Astrocyte (in vitro differentiated cells and primary cell): ENCODE results near the gene TIMP2. TPM values are rescaled to one million over a fixed set of nuclear protein-coding genes. Genes with fewer than 3 reads are reported as not detected.

Source experiments
- DNase-seq: peaks from one replicate; pipeline ENCODE4 v3.0.0-alpha.2; 2010; ENCODE audit warnings: low read depth
- FAIRE-seq: peaks from 2 replicates; lab custom pipeline; 2011; peaks lifted over from hg19 to GRCh38; lab: Jason Lieb, UNC
- H2AFZ ChIP-seq: 2 replicates; pipeline ENCODE4 v1.6.0; 2012; ENCODE audit warnings: low read depth, low read length, inconsistent platforms
- H3K27ac ChIP-seq: 2 replicates; pipeline ENCODE4 v1.5.1; 2011; ENCODE audit warnings: low read depth, low read length, inconsistent platforms
- H3K27me3 ChIP-seq: 2 replicates; pipeline ENCODE4 v1.6.0; 2011; ENCODE audit warnings: low read length, inconsistent platforms; ENCODE audit not compliant: insufficient read depth
- H3K36me3 ChIP-seq: 2 replicates; pipeline ENCODE4 v1.5.1; 2011; ENCODE audit warnings: low read length, inconsistent platforms; ENCODE audit not compliant: insufficient read depth
- H3K4me1 ChIP-seq: 2 replicates; pipeline ENCODE4 v1.5.1; 2011; ENCODE audit warnings: low read length, inconsistent platforms; ENCODE audit not compliant: insufficient read depth
- H3K4me2 ChIP-seq: 2 replicates; pipeline ENCODE4 v1.6.0; 2012; ENCODE audit warnings: low read length, inconsistent platforms
- H3K4me3 ChIP-seq: 2 replicates; pipeline ENCODE4 v1.5.1; 2011; ENCODE audit warnings: low read depth, mild to moderate bottlenecking, low read length, inconsistent platforms; ENCODE audit not compliant: insufficient read depth
- H3K79me2 ChIP-seq: 2 replicates; pipeline ENCODE4 v1.6.0; 2012; ENCODE audit warnings: mild to moderate bottlenecking, low read length, inconsistent platforms; ENCODE audit not compliant: insufficient read depth
- H3K9ac ChIP-seq: 2 replicates; pipeline ENCODE4 v1.6.0; 2012; ENCODE audit warnings: mild to moderate bottlenecking, low read length, inconsistent platforms
- H3K9me3 ChIP-seq: 2 replicates; pipeline ENCODE4 v1.5.1; 2012; ENCODE audit warnings: low read depth, mild to moderate bottlenecking, low read length, inconsistent platforms; ENCODE audit not compliant: insufficient read depth
- H4K20me1 ChIP-seq: 2 replicates; pipeline ENCODE4 v1.6.0; 2012; ENCODE audit warnings: low read length, inconsistent platforms; ENCODE audit not compliant: insufficient read depth
- H3K27ac Mint-ChIP-seq: one replicate; pipeline ENCODE4 v1.8.0; 2021; ENCODE audit warnings: mild to moderate bottlenecking, mixed read lengths; ENCODE audit not compliant: unreplicated experiment
- H3K27me3 Mint-ChIP-seq: one replicate; pipeline ENCODE4 v1.8.0; 2021; ENCODE audit warnings: low read depth, mixed read lengths; ENCODE audit not compliant: unreplicated experiment
- H3K36me3 Mint-ChIP-seq: one replicate; pipeline ENCODE4 v1.8.0; 2021; ENCODE audit warnings: low read depth, mixed read lengths; ENCODE audit not compliant: unreplicated experiment
- H3K4me1 Mint-ChIP-seq: one replicate; pipeline ENCODE4 v1.8.0; 2021; ENCODE audit warnings: low read depth, mixed read lengths; ENCODE audit not compliant: unreplicated experiment
- H3K4me3 Mint-ChIP-seq: one replicate; pipeline ENCODE4 v1.8.0; 2021; ENCODE audit warnings: mild to moderate bottlenecking, moderate library complexity, mixed read lengths; ENCODE audit not compliant: unreplicated experiment
- H3K9me3 Mint-ChIP-seq: one replicate; pipeline ENCODE4 v1.8.0; 2021; ENCODE audit warnings: mild to moderate bottlenecking, mixed read lengths; ENCODE audit not compliant: unreplicated experiment
- EZH2 ChIP-seq: IDR thresholded peaks from 2 replicates; pipeline ENCODE4 v1.6.1; 2012; ENCODE audit warnings: mild to moderate bottlenecking, low read length, inconsistent platforms; ENCODE audit not compliant: insufficient read depth
- total RNA-seq: library from RNA; stranded (reverse); gene quantifications from 2 replicates; pipeline ENCODE4 v1.2.1, GENCODE V29; 2021
- TF ChIP-seq, protein P1 (sequence below): IDR thresholded peaks from 2 replicates; pipeline ENCODE4 v1.5.1; 2011; ENCODE audit warnings: low read depth, mild to moderate bottlenecking, inconsistent platforms, low read length, moderate library complexity; ENCODE audit not compliant: insufficient read depth

TIMP2 gene
- total RNA-seq, 1 donor from 2014 or later = 184 TPM

GRCh38 chr17:78959803-78960202, 34.6 kb upstream of the TIMP2 start:
- H3K36me3 Mint-ChIP-seq = no peaks in the 10 kb centered on the region
- Histone ChIP-seq H3K79me2 (no peaks in the 10 kb centered on the region), H3K9me3 (no peaks in the 10 kb centered on the region), H3K36me3 (no peaks in the 10 kb centered on the region), H3K4me1 (peaks cover 27% of the 10 kb centered on the region), H3K27me3 (no peaks in the 10 kb centered on the region), H3K4me2 (no peak overlapping the region), H3K4me3 (no peak overlapping the region), H4K20me1 (no peaks in the 10 kb centered on the region), H3K27ac (no peak overlapping the region), H3K9ac (no peak overlapping the region), H2AFZ (no peak overlapping the region)
- no peaks in the 10 kb centered on the region for H3K9me3 Mint-ChIP-seq
- TF ChIP-seq, protein P1, sequence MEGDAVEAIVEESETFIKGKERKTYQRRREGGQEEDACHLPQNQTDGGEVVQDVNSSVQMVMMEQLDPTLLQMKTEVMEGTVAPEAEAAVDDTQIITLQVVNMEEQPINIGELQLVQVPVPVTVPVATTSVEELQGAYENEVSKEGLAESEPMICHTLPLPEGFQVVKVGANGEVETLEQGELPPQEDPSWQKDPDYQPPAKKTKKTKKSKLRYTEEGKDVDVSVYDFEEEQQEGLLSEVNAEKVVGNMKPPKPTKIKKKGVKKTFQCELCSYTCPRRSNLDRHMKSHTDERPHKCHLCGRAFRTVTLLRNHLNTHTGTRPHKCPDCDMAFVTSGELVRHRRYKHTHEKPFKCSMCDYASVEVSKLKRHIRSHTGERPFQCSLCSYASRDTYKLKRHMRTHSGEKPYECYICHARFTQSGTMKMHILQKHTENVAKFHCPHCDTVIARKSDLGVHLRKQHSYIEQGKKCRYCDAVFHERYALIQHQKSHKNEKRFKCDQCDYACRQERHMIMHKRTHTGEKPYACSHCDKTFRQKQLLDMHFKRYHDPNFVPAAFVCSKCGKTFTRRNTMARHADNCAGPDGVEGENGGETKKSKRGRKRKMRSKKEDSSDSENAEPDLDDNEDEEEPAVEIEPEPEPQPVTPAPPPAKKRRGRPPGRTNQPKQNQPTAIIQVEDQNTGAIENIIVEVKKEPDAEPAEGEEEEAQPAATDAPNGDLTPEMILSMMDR = no peak
- H3K27me3 Mint-ChIP-seq = peaks cover 14% of the 10 kb centered on the region
- DNase-seq (no peak), FAIRE-seq (no peak)
- peaks cover 4% of the 10 kb centered on the region for H3K4me1 Mint-ChIP-seq
- H3K27ac Mint-ChIP-seq = no peak overlapping the region
- H3K4me3 Mint-ChIP-seq = no peak overlapping the region

DNA sequence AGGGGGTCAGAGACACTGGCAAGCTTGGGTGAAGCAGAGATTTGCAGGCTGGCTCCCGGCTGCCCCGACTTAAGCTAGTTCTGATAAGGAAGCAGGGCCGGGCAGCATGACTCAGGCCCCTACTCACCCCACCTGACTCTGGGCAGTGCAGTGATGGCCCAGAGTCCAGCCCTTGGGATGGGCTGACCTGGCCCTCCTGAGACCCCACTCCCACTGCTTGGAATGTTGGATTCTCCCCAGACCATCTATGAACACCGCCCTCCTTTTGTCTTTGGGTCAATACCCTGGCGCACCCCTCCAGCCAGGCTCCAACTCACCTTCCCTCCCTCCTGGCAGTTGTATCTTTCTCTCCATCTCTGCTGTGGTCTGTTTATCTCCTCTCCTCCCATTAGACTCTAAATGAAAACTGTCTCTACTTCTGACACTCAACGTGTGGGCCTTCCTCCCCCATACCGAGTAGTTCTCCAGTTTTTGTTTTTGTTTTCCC, 33.5 kb upstream of the TIMP2 start:
- Histone ChIP-seq H3K36me3 (no peaks in the 10 kb centered on the region), H3K4me3 (no peak overlapping the region), H3K27me3 (no peaks in the 10 kb centered on the region), H3K4me2 (peak overlapping the region; percentile 50), H3K79me2 (no peaks in the 10 kb centered on the region), H3K9me3 (no peaks in the 10 kb centered on the region), H4K20me1 (no peaks in the 10 kb centered on the region), H3K4me1 (peaks cover 36% of the 10 kb centered on the region), H3K27ac (no peak overlapping the region), H3K9ac (no peak overlapping the region), H2AFZ (peak overlapping the region; percentile 52)
- peaks cover 19% of the 10 kb centered on the region for H3K27me3 Mint-ChIP-seq
- no peaks in the 10 kb centered on the region for H3K36me3 Mint-ChIP-seq
- no peak for TF ChIP-seq EZH2
- TF ChIP-seq, protein P1 = no peak
- FAIRE-seq (no peak), DNase-seq (peak; percentile 23)
- H3K4me1 Mint-ChIP-seq = peaks cover 4% of the 10 kb centered on the region
- H3K4me3 Mint-ChIP-seq = no peak overlapping the region
- H3K9me3 Mint-ChIP-seq = no peaks in the 10 kb centered on the region
- no peak overlapping the region for H3K27ac Mint-ChIP-seq

- Histone ChIP-seq H3K4me3 (peak overlapping the region; percentile 17), H3K27ac (no peak overlapping the region), H3K4me2 (peak overlapping the region; percentile 58), H3K27me3 (no peaks in the 10 kb centered on the region), H2AFZ (peak overlapping the region; percentile 36), H3K4me1 (peaks cover 32% of the 10 kb centered on the region), H3K9ac (no peak overlapping the region), H3K9me3 (no peaks in the 10 kb centered on the region), H4K20me1 (no peaks in the 10 kb centered on the region), H3K36me3 (no peaks in the 10 kb centered on the region), H3K79me2 (no peaks in the 10 kb centered on the region)
- peaks cover 4% of the 10 kb centered on the region for H3K4me1 Mint-ChIP-seq
- no peak overlapping the region for H3K4me3 Mint-ChIP-seq
- peak; percentile 87 for FAIRE-seq
- no peaks in the 10 kb centered on the region for H3K36me3 Mint-ChIP-seq
- H3K27ac Mint-ChIP-seq = no peak overlapping the region
- peak; percentile 71 for DNase-seq
- TF ChIP-seq, protein P1 = no peak
- TF ChIP-seq EZH2 = no peak
- peaks cover 22% of the 10 kb centered on the region for H3K27me3 Mint-ChIP-seq
- H3K9me3 Mint-ChIP-seq = no peaks in the 10 kb centered on the region
These were observed 31.9 kb upstream of the TIMP2 start for GRCh38 chr17:78957128-78957527.
